WTC11 (cell line): ENCODE data around the gene MYO5B. TPM values are rescaled to one million over a fixed set of nuclear protein-coding genes. Genes with fewer than 3 reads are reported as not detected.

ENCODE experiments used
- ATAC-seq: fragments of 200-7000 bp; cut with Tn5 transposase; 2 replicates; pipeline ENCODE4 v1.10.0; 2021; ENCODE audit warnings: mild to moderate bottlenecking, moderate library complexity
- CTCF ChIA-PET: fragments of 300-600 bp; sonication (Branson Sonifier 250); formaldehyde crosslinking; loops from one replicate; lab custom pipeline; 2021; ENCODE audit warnings: antibody characterized with exemption; lab: Charles Lee
- POLR2A ChIA-PET: fragments of 350-600 bp; sonication (Branson Sonifier 250); formaldehyde crosslinking; loops from one replicate; lab custom pipeline; 2021; ENCODE audit warnings: antibody characterized with exemption; lab: Charles Lee
- DNase-seq: peaks from one replicate; pipeline ENCODE4 v3.0.0; 2021; ENCODE audit warnings: low spot score
- H3K27ac Mint-ChIP-seq: 2 replicates; pipeline ENCODE4 v1.8.0; 2021; ENCODE audit warnings: mixed read lengths
- H3K27me3 Mint-ChIP-seq: 2 replicates; pipeline ENCODE4 v1.8.0; 2021; ENCODE audit warnings: low read depth, mild to moderate bottlenecking, moderate library complexity, mixed read lengths
- H3K36me3 Mint-ChIP-seq: 2 replicates; pipeline ENCODE4 v1.8.0; 2021; ENCODE audit warnings: mixed read lengths
- H3K4me1 Mint-ChIP-seq: 2 replicates; pipeline ENCODE4 v1.8.0; 2022; ENCODE audit warnings: mixed read lengths
- H3K4me3 Mint-ChIP-seq: 2 replicates; pipeline ENCODE4 v1.8.0; 2021; ENCODE audit warnings: mild to moderate bottlenecking, moderate library complexity, mixed read lengths
- H3K9me3 Mint-ChIP-seq: 2 replicates; pipeline ENCODE4 v1.8.0; 2021; ENCODE audit warnings: mixed read lengths
- CBFB ChIP-seq: sonication (generic); formaldehyde crosslinking; IDR thresholded peaks from 2 replicates; pipeline ENCODE4 v1.8.1; 2022; ENCODE audit warnings: mild to moderate bottlenecking, low read depth, missing genetic modification reagents
- CREB1 ChIP-seq: sonication (generic); formaldehyde crosslinking; IDR thresholded peaks from 2 replicates; pipeline ENCODE4 v1.8.0; 2023; ENCODE audit warnings: mild to moderate bottlenecking, missing genetic modification reagents
- CREM ChIP-seq: sonication (generic); formaldehyde crosslinking; IDR thresholded peaks from 2 replicates; pipeline ENCODE4 v1.8.1; 2022; ENCODE audit warnings: mild to moderate bottlenecking, missing genetic modification reagents, moderate library complexity
- E2F1 ChIP-seq: sonication (generic); formaldehyde crosslinking; IDR thresholded peaks from 2 replicates; pipeline ENCODE4 v1.8.0; 2022; ENCODE audit warnings: mild to moderate bottlenecking, missing genetic modification reagents
- ERG ChIP-seq: fragments of 250-450 bp; sonication (Bioruptor Pico); IDR thresholded peaks from 2 replicates; pipeline ENCODE4 v1.8.0; 2021; ENCODE audit warnings: mild to moderate bottlenecking
- ESRRA ChIP-seq: sonication (generic); formaldehyde crosslinking; IDR thresholded peaks from 2 replicates; pipeline ENCODE4 v1.8.1; 2022; ENCODE audit warnings: mild to moderate bottlenecking, missing genetic modification reagents, borderline replicate concordance
- FOXP4 ChIP-seq: sonication (generic); formaldehyde crosslinking; IDR thresholded peaks from 2 replicates; pipeline ENCODE4 v1.8.0; 2022; ENCODE audit warnings: mild to moderate bottlenecking, missing genetic modification reagents
- GRHL2 ChIP-seq: fragments of 250-450 bp; sonication (Bioruptor Pico); IDR thresholded peaks from 2 replicates; pipeline ENCODE4 v1.8.0; 2022; ENCODE audit warnings: mild to moderate bottlenecking, moderate library complexity; ENCODE audit not compliant: insufficient replicate concordance, severe bottlenecking
- GTF2I ChIP-seq: fragments of 250-450 bp; sonication (Bioruptor Pico); conservative IDR thresholded peaks from 2 replicates; pipeline ENCODE4 v1.4.0; 2021; ENCODE audit warnings: mild to moderate bottlenecking
- HMGA2 ChIP-seq: fragments of 250-450 bp; sonication (Bioruptor Pico); IDR thresholded peaks from 2 replicates; pipeline ENCODE4 v1.4.0; 2021; ENCODE audit warnings: mild to moderate bottlenecking, moderate library complexity
- IRF2 ChIP-seq: sonication (generic); formaldehyde crosslinking; IDR thresholded peaks from 2 replicates; pipeline ENCODE4 v1.8.0; 2022; ENCODE audit warnings: low read depth, missing genetic modification reagents, borderline replicate concordance
- KAT7 ChIP-seq: sonication (generic); formaldehyde crosslinking; IDR thresholded peaks from 2 replicates; pipeline ENCODE4 v1.8.1; 2023; ENCODE audit warnings: missing genetic modification reagents, mild to moderate bottlenecking, borderline replicate concordance
- NFE2L1 ChIP-seq: sonication (generic); formaldehyde crosslinking; IDR thresholded peaks from 2 replicates; pipeline ENCODE4 v1.8.1; 2023; ENCODE audit warnings: missing genetic modification reagents
- NR2C2 ChIP-seq: sonication (generic); formaldehyde crosslinking; IDR thresholded peaks from 2 replicates; pipeline ENCODE4 v1.8.0; 2022; ENCODE audit warnings: mild to moderate bottlenecking, missing genetic modification reagents
- NR3C1 ChIP-seq: sonication (generic); formaldehyde crosslinking; conservative IDR thresholded peaks from 2 replicates; pipeline ENCODE4 v1.8.1; 2023; ENCODE audit warnings: low read depth, mild to moderate bottlenecking, missing genetic modification reagents
- OVOL2 ChIP-seq: fragments of 250-450 bp; sonication (Bioruptor Pico); IDR thresholded peaks from 2 replicates; pipeline ENCODE4 v1.9.0; 2021; ENCODE audit warnings: mild to moderate bottlenecking, borderline replicate concordance
- SP1 ChIP-seq: sonication (generic); formaldehyde crosslinking; conservative IDR thresholded peaks from 2 replicates; pipeline ENCODE4 v1.8.1; 2022; ENCODE audit warnings: missing genetic modification reagents
- STAT6 ChIP-seq: sonication (generic); formaldehyde crosslinking; conservative IDR thresholded peaks from 2 replicates; pipeline ENCODE4 v1.8.1; 2023; ENCODE audit warnings: mild to moderate bottlenecking, low read depth, missing genetic modification reagents, moderate library complexity
- TCF7 ChIP-seq: sonication (generic); formaldehyde crosslinking; IDR thresholded peaks from 2 replicates; pipeline ENCODE4 v1.8.0; 2022; ENCODE audit warnings: mild to moderate bottlenecking, low read depth, missing genetic modification reagents, moderate library complexity
- ZMAT4 ChIP-seq: fragments of 250-450 bp; sonication (Bioruptor Pico); IDR thresholded peaks from 2 replicates; pipeline ENCODE4 v1.9.0; 2021; ENCODE audit warnings: mild to moderate bottlenecking
- ZNF121 ChIP-seq: sonication (generic); formaldehyde crosslinking; IDR thresholded peaks from 2 replicates; pipeline ENCODE4 v1.8.0; 2023; ENCODE audit warnings: missing genetic modification reagents
- ZNF317 ChIP-seq: sonication (generic); formaldehyde crosslinking; IDR thresholded peaks from 2 replicates; pipeline ENCODE4 v1.8.1; 2023; ENCODE audit warnings: low read depth, mild to moderate bottlenecking, moderate library complexity, missing genetic modification reagents, borderline replicate concordance
- ZNF423 ChIP-seq: fragments of 250-450 bp; sonication (Bioruptor Pico); IDR thresholded peaks from 2 replicates; pipeline ENCODE4 v2.1.2; 2022; ENCODE audit warnings: mild to moderate bottlenecking, moderate library complexity
- ZNF532 ChIP-seq: fragments of 250-450 bp; sonication (Bioruptor Pico); IDR thresholded peaks from 2 replicates; pipeline ENCODE4 v1.9.0; 2021; ENCODE audit warnings: mild to moderate bottlenecking, borderline replicate concordance
- total RNA-seq: library from RNA; stranded (reverse); gene quantifications from 3 replicates; pipeline ENCODE4 v1.2.3, GENCODE V29; 2021

The MYO5B gene
- total RNA-seq, 1 experiment from 2014 or later, result 8.7 TPM

GRCh38 chr18:50209311-50209710, 14.4 kb upstream of the MYO5B start (continued):
- TF ChIP-seq KAT7 (CRISPR knock-in tag), result no peak
- TF ChIP-seq TCF7 (CRISPR knock-in tag), result no peak
- no peak for TF ChIP-seq CBFB (CRISPR knock-in tag)
- TF ChIP-seq NR2C2 (CRISPR knock-in tag), result no peak
- no peak for TF ChIP-seq ZNF121 (CRISPR knock-in tag)
- no peak for TF ChIP-seq SP1
- no peak for TF ChIP-seq NFE2L1 (CRISPR knock-in tag)

GRCh38 chr18:50207722-50208121, 12.8 kb upstream of the MYO5B start:
- CTCF ChIA-PET, result interaction anchor here (1.0 to 2.4 kb wide), 4 partner anchors 11 to 349 kb away, joined by 3 to 8 read pairs (median 6); partner anchors contain the start of gene MYO5B
- POLR2A ChIA-PET, result interaction anchor here (0.6 kb wide), 1 partner anchor 838 kb away, joined by 3 read pairs; no protein-coding TSS in a partner anchor
- no peaks in the 10 kb centered on the region for H3K9me3 Mint-ChIP-seq
- no peaks in the 10 kb centered on the region for H3K36me3 Mint-ChIP-seq
- H3K27me3 Mint-ChIP-seq, result peaks cover 6% of the 10 kb centered on the region
- no peak overlapping the region for H3K4me3 Mint-ChIP-seq
- ATAC-seq (no peak), DNase-seq (no peak)
- H3K4me1 Mint-ChIP-seq, result peaks cover 5% of the 10 kb centered on the region; the same call in 1 of the 2 replicates
- TF ChIP-seq ZMAT4 (CRISPR knock-in tag), result no peak
- no peak for TF ChIP-seq NFE2L1 (CRISPR knock-in tag)
- no peak for TF ChIP-seq NR3C1 (CRISPR knock-in tag)
- no peak for TF ChIP-seq IRF2
- TF ChIP-seq ZNF317 (CRISPR knock-in tag), result no peak
- no peak for TF ChIP-seq CREM
- no peak for TF ChIP-seq GTF2I (CRISPR knock-in tag)
- TF ChIP-seq CREB1 (CRISPR knock-in tag), result no peak
- no peak for TF ChIP-seq E2F1
- TF ChIP-seq ERG, result no peak
- TF ChIP-seq GRHL2 (CRISPR knock-in tag), result no peak
- TF ChIP-seq ZNF423 (CRISPR knock-in tag), result no peak
- TF ChIP-seq HMGA2 (CRISPR knock-in tag), result no peak
- no peak for TF ChIP-seq ESRRA (CRISPR knock-in tag)
- no peak for TF ChIP-seq FOXP4 (CRISPR knock-in tag)
- TF ChIP-seq ZNF532, result no peak
- no peak for TF ChIP-seq STAT6 (CRISPR knock-in tag)
- TF ChIP-seq OVOL2, result no peak
- H3K27ac Mint-ChIP-seq, result no peak overlapping the region
